Amygdala (tissue), 56 donors: Measurements from ENCODE around the gene DISP3.

Experiments used
- DNase-seq, 56 donors: peaks; one replicate each; lab custom pipeline; 2025; lab: John Stamatoyannopoulos, UW

Gene DISP3

GRCh38 chr1:11478571-11479374 is at the start of gene DISP3:
Gene DISP3, plus strand, starts transcription at chr1:11479155. Its CDS starts 21,838 bp downstream, at chr1:11500993.
- peak in 55 of 56 donors; percentile 44 to 90 (median 78) for DNase-seq

GRCh38 chr1:11429226-11429625 is 49.7 kb upstream of the DISP3 start:
- DNase-seq: no peak

- DNase-seq: no peak
Observed at GRCh38 chr1:11429935-11430334, 49.0 kb upstream of the DISP3 start.

GRCh38 chr1:11431941-11432507 is 46.9 kb upstream of the DISP3 start:
- no peak for DNase-seq

GRCh38 chr1:11432526-11432925 is 46.4 kb upstream of the DISP3 start:
- DNase-seq: no peak

GRCh38 chr1:11434501-11434900 is 44.5 kb upstream of the DISP3 start:
- no peak for DNase-seq

GRCh38 chr1:11434926-11435325 is 44.0 kb upstream of the DISP3 start:
- DNase-seq: no peak

GRCh38 chr1:11438996-11439395 is 40.0 kb upstream of the DISP3 start:
- peak in 4 of 56 donors; percentile 10 to 21 (median 19) for DNase-seq

- DNase-seq: peak in 41 of 56 donors; percentile 12 to 84 (median 53)
Observed at GRCh38 chr1:11441211-11441952, 37.6 kb upstream of the DISP3 start.

GRCh38 chr1:11443043-11443442 is 35.9 kb upstream of the DISP3 start:
- no peak for DNase-seq

GRCh38 chr1:11443961-11444658 is 34.8 kb upstream of the DISP3 start:
- peak in 1 of 56 donors; percentile 23 for DNase-seq

GRCh38 chr1:11444907-11445306 is 34.0 kb upstream of the DISP3 start:
- no peak for DNase-seq

- DNase-seq: no peak
Observed at GRCh38 chr1:11447903-11448302, 31.1 kb upstream of the DISP3 start.

- DNase-seq: no peak
Observed at GRCh38 chr1:11448373-11449099, 30.4 kb upstream of the DISP3 start.

- DNase-seq: no peak
Observed at GRCh38 chr1:11449100-11449403, 29.9 kb upstream of the DISP3 start.

GRCh38 chr1:11450310-11450709 is 28.6 kb upstream of the DISP3 start:
- DNase-seq: no peak

GRCh38 chr1:11453742-11454491 is 25.0 kb upstream of the DISP3 start:
- no peak for DNase-seq

- DNase-seq: peak in 1 of 56 donors; percentile 6
Observed at GRCh38 chr1:11455967-11456570, 22.9 kb upstream of the DISP3 start.

- no peak for DNase-seq
Observed at GRCh38 chr1:11456965-11457364, 22.0 kb upstream of the DISP3 start.
